ENCODE results near the gene CLEC5A. TPM values are rescaled to one million over a fixed set of nuclear protein-coding genes. Genes with fewer than 3 reads are reported as not detected.

Gene CLEC5A
- total RNA-seq, 1 donor from 2014 or later = not detected

DNA sequence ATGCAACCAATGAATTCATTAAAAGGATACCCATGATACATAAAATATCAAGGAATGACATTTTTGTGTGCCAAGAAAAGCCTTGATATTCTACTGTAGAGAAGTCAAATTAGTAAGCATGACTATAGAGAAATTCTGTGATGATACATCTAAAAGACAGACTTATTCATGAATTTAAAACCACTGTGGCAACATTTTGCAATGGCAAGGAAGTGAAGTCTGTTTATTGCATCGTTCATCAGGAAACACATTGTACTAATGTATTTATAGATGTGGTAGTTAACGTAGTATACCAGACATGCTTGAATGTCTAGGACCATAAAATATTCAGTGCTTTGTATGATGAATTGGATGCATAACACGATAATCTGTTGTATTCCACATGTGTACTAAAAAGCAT lies 9.3 kb upstream of the CLEC5A start:
- no peaks in the 10 kb centered on the region for H3K36me3 Mint-ChIP-seq (ENCODE audit: low read depth)
- H3K27me3 Mint-ChIP-seq (ENCODE audit: low read depth) = peaks cover 1% of the 10 kb centered on the region
- H3K27ac Mint-ChIP-seq (ENCODE audit: unreplicated experiment) = no peak overlapping the region
- no peaks in the 10 kb centered on the region for H3K9me3 Mint-ChIP-seq
- no peak for TF ChIP-seq CTCF (conservative IDR thresholded peaks at IDR 0.05)
- no peak for DNase-seq (ENCODE audit: low read depth, low spot score)
- no peaks in the 10 kb centered on the region for H3K4me1 Mint-ChIP-seq
- H3K4me3 Mint-ChIP-seq = no peak overlapping the region

GRCh38 chr7:141954334-141954733 lies 7.6 kb upstream of the CLEC5A start:
- H3K27me3 Mint-ChIP-seq (ENCODE audit: low read depth) = peaks cover 2% of the 10 kb centered on the region
- H3K36me3 Mint-ChIP-seq (ENCODE audit: low read depth) = no peaks in the 10 kb centered on the region
- H3K9me3 Mint-ChIP-seq = peaks cover 4% of the 10 kb centered on the region
- no peak overlapping the region for H3K27ac Mint-ChIP-seq (ENCODE audit: unreplicated experiment)
- no peak for DNase-seq (ENCODE audit: low read depth, low spot score)
- no peaks in the 10 kb centered on the region for H3K4me1 Mint-ChIP-seq
- H3K4me3 Mint-ChIP-seq = no peak overlapping the region
- TF ChIP-seq CTCF (conservative IDR thresholded peaks at IDR 0.05) = no peak

GRCh38 chr7:141952461-141952860 lies 5.7 kb upstream of the CLEC5A start:
- TF ChIP-seq CTCF (conservative IDR thresholded peaks at IDR 0.05) = no peak
- no peak for DNase-seq (ENCODE audit: low read depth, low spot score)
- Mint-ChIP-seq H3K4me1 (no peaks in the 10 kb centered on the region), H3K4me3 (no peak overlapping the region), H3K27me3 (ENCODE audit: low read depth) (peaks cover 2% of the 10 kb centered on the region), H3K36me3 (ENCODE audit: low read depth) (no peaks in the 10 kb centered on the region), H3K9me3 (peaks cover 4% of the 10 kb centered on the region), H3K27ac (ENCODE audit: unreplicated experiment) (no peak overlapping the region)

- DNase-seq (ENCODE audit: low read depth, low spot score) = no peak
- Mint-ChIP-seq H3K27me3 (ENCODE audit: low read depth) (peaks cover 2% of the 10 kb centered on the region), H3K36me3 (ENCODE audit: low read depth) (no peaks in the 10 kb centered on the region), H3K9me3 (peaks cover 4% of the 10 kb centered on the region), H3K4me1 (no peaks in the 10 kb centered on the region), H3K4me3 (no peak overlapping the region), H3K27ac (ENCODE audit: unreplicated experiment) (no peak overlapping the region)
- no peak for TF ChIP-seq CTCF (conservative IDR thresholded peaks at IDR 0.05)
These were observed 4.0 kb upstream of the CLEC5A start for GRCh38 chr7:141950806-141951205.

- no peak for TF ChIP-seq CTCF (conservative IDR thresholded peaks at IDR 0.05)
- Mint-ChIP-seq H3K27ac (ENCODE audit: unreplicated experiment) (no peak overlapping the region), H3K36me3 (ENCODE audit: low read depth) (no peaks in the 10 kb centered on the region), H3K4me3 (no peak overlapping the region), H3K9me3 (peaks cover 4% of the 10 kb centered on the region), H3K4me1 (no peaks in the 10 kb centered on the region), H3K27me3 (ENCODE audit: low read depth) (peaks cover 2% of the 10 kb centered on the region)
- no peak for DNase-seq (ENCODE audit: low read depth, low spot score)
These were observed 3.1 kb upstream of the CLEC5A start for GRCh38 chr7:141949911-141950310.

- Mint-ChIP-seq H3K27me3 (ENCODE audit: low read depth) (peaks cover 2% of the 10 kb centered on the region), H3K27ac (ENCODE audit: unreplicated experiment) (no peak overlapping the region), H3K36me3 (ENCODE audit: low read depth) (no peaks in the 10 kb centered on the region), H3K4me1 (no peaks in the 10 kb centered on the region), H3K4me3 (no peak overlapping the region), H3K9me3 (peaks cover 4% of the 10 kb centered on the region)
- no peak for DNase-seq (ENCODE audit: low read depth, low spot score)
- no peak for TF ChIP-seq CTCF (conservative IDR thresholded peaks at IDR 0.05)
These were observed 2.7 kb upstream of the CLEC5A start for GRCh38 chr7:141949451-141949850.

Measured in neural crest cell (in vitro differentiated cells).